SU-DHL-6 (cell line): ENCODE results near the gene ATP2A2.

Source experiments
- EZH2phosphoT487 ChIP-seq: fragments of 200-600 bp; sonication (generic), shearing (Covaris generic); conservative IDR thresholded peaks from 2 replicates; pipeline ENCODE4 v1.6.1; 2018; ENCODE audit warnings: mild to moderate bottlenecking, antibody characterized with exemption, low read length, moderate library complexity, mixed read lengths
- TF ChIP-seq, protein P1 (sequence below): fragments of 200-600 bp; sonication (generic); IDR thresholded peaks from one replicate; pipeline ENCODE4 v1.5.1; 2017; ENCODE audit warnings: antibody characterized with exemption, mild to moderate bottlenecking, low read length, moderate library complexity; ENCODE audit not compliant: insufficient read depth, poor library complexity, severe bottlenecking

DNA sequence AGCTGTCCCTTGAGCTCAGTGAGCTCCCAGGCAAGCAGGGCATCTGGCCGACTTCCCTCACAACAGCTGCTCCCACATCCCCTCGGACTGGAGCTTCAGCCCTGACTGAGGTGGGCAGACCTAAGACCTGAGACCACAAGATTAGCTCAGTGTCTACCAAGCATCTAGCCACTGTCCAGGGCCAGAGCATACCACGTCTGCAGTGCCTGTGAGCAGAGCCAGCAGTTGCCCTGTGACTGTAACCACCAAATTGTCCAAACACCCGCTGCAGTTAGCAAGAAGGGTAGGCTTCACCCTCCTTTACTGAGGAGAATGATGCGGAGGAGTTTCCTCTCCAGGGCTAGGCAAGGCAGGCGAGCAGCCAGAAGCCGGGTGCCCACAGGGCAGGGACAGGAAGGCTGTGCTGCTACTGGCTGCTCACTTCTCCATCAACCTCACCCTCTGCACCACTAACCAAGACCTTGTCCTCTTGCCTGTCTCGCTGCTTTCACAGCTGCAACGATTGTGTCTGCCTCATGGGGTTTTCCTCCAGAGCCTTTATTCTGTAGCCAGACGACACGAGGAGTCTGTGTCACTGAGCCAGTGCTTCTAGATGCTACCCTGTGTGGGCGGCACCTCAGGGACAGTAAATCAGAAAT, 68.6 kb downstream of the ATP2A2 start:
- TF ChIP-seq, protein P1, sequence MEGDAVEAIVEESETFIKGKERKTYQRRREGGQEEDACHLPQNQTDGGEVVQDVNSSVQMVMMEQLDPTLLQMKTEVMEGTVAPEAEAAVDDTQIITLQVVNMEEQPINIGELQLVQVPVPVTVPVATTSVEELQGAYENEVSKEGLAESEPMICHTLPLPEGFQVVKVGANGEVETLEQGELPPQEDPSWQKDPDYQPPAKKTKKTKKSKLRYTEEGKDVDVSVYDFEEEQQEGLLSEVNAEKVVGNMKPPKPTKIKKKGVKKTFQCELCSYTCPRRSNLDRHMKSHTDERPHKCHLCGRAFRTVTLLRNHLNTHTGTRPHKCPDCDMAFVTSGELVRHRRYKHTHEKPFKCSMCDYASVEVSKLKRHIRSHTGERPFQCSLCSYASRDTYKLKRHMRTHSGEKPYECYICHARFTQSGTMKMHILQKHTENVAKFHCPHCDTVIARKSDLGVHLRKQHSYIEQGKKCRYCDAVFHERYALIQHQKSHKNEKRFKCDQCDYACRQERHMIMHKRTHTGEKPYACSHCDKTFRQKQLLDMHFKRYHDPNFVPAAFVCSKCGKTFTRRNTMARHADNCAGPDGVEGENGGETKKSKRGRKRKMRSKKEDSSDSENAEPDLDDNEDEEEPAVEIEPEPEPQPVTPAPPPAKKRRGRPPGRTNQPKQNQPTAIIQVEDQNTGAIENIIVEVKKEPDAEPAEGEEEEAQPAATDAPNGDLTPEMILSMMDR: no peak
- no peak for TF ChIP-seq EZH2phosphoT487
